Mucosa of gallbladder (tissue), 1 donor: ENCODE measurements around the gene CNTN4. TPM values are rescaled to one million over a fixed set of nuclear protein-coding genes. Genes with fewer than 3 reads are reported as not detected.
"Not testable (repeated sequence)": the region's sequence is repeated elsewhere in the genome, so short reads cannot be mapped to it uniquely, and the experiment has no call there.

Source experiments
- DNase-seq: peaks from one replicate; pipeline ENCODE4 v3.0.0-alpha.2; 2020; ENCODE audit warnings: low spot score
- total RNA-seq: library from RNA; stranded (reverse); gene quantifications from one replicate; pipeline ENCODE4 v1.2.1, GENCODE V29; 2021
- donor health status: DM: no; HTN: no; CAD: no.

CNTN4 gene
- total RNA-seq, 1 donor from 2014 or later: 5.2 TPM

DNA sequence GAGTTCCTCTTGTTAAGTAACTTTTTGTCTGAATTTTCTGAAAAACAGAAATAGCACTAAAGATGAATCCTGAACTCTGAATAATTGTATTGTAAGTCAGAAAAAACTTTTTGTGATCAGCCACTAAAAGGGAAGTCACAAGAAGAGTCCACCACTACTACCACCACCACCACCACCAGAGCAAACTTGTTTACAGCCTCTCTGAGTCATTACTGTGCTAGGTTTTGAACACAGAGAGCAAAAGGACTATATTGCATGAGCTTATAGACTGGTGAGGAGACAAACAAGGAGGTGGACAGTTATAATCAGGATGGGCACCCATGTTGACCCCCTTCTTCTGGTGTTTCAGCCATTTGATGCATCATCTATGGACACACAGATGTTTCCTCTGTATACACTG lies 869.8 kb downstream of the CNTN4 start:
- no peak for DNase-seq

DNA sequence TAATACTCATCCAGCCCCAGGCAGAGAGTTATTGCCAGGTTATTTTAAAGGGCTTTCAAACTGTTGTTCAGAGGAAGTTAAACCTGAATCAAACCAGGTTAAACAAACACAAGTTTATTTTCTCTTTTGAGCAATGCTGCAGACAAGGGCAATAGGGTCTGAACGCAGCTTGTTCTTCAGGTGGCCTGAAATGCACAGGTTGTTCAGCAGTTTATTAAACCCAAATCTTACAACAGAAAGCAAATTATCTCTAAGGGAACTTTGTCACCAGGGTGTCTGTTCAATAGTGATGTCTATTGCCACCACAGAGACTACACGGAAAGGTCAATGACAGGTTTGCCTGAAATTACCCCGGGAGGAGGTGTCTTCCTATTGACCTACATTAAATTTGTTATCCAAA lies 877.5 kb downstream of the CNTN4 start:
- DNase-seq: no peak

- DNase-seq: no peak
Observed at GRCh38 chr3:2976796-2977195, 878.1 kb downstream of the CNTN4 start.

GRCh38 chr3:2978977-2979732 lies 880.5 kb downstream of the CNTN4 start:
- DNase-seq: no peak

DNA sequence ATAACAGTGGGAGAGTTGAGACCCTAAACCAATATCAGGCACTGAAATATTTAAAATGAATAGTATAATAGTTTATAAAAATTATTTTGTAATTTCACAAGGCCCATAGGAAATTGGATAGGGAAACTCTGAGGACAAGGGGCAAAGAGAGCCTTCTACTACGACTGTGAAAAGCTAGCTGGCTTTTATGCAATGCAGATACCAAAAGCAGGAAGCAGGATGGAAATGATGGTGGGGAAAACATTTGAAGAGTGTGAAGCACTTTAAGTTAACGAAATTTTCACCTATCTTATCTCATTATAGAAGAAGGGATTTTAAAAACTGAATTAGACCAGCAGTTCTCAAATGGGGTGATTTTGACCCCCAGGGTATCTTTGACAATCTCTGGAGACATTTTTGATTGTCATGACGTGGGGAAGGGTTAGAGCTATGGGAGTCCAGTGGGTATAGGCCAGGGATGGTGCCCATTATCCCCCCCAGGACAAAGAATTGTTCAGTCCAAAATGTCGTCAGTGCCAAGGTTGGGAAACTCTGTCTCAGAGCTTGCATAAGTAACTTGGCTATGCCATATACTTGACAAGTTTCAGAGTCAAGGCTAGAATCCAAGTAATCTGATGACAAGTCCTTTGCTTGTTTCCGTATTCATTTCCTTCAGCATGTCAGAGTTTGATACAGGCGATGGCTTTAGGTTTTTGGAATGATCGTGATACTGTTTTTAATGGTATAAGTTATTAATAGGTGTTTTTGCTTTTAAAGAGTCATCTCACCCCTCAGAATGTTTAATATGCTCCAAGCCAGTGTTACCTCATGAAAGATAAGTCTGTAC lies 885.6 kb downstream of the CNTN4 start:
- no peak for DNase-seq

GRCh38 chr3:2984831-2985220 lies 886.2 kb downstream of the CNTN4 start:
- no peak for DNase-seq

- peak; percentile 24 for DNase-seq
Observed at GRCh38 chr3:2985479-2985878, 886.8 kb downstream of the CNTN4 start.

GRCh38 chr3:2992534-2992933 lies 893.9 kb downstream of the CNTN4 start:
- DNase-seq: no peak

DNA sequence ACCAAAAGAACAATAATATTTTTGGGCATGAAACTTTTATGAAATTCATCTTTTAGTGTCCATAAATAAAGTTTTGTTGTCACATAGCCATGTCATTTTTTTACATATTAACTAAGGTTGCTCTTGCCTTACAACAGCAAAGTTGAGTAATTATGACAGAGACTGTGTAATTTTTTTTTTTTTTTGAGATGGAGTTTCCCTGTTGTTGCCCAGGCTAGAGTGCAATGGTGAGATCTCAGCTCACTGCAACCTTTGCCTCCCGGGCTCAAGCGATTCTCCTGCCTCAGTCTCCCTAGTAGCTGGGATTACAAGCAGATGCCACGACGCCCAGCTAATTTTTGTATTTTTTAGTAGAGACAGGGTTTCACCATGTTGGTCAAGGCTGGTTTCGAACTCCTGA lies 894.5 kb downstream of the CNTN4 start:
- not testable (repeated sequence) for DNase-seq

- DNase-seq: no peak
Observed at GRCh38 chr3:2993736-2994135, 895.1 kb downstream of the CNTN4 start.

DNA sequence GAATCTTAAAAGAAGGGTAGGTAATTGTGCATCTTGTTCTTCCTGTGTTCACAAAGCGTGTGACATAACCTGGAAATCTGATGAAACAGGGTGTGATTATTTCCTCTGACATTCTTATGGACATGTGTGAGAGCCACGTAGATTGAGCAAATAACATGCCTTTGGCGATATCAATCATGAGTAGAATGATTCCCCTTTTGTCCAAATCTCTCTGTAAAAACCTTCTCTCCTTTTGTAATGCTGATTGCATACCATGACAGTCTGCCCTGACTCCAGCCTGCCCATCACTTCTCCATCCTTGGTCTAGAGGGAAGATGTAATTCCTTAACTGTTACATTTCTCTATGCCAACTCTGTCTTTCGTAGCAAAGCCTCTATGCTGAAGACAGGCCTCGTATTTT lies 896.5 kb downstream of the CNTN4 start:
- no peak for DNase-seq

GRCh38 chr3:3005146-3005744 lies 906.6 kb downstream of the CNTN4 start:
- DNase-seq: no peak

DNA sequence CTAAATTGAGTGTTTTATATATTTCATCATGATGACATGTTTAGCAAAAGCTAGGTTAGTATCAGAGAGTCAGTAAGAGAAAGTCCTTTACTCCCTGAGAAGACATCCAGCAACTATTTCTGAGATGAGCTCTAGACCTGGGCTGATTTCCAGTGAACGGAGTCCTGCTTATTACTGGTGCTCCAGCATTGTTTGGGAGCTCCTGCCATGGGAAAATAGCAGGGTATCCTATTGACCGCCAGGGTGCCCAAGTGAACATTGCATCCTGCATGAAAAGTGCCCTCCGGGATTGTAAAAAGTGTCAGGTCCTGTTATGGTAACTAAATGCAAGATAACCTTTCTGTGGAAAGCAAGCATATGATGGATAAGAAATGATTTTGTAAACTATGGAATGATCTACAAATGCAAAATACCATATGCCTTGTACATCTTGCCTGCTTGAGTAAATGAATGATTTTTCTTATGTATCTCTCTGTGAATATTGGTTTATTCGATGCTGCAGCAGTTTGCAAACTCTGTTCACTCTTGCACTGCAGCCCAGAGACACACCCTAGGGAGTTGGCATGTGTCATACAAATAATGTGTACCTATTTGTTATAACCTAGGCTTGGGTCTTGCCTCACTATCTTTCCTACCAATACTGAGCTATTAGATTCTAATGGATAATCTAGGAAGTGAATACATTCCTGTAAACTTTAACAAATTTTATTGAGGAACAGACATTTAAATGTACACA lies 914.8 kb downstream of the CNTN4 start:
- DNase-seq: no peak

GRCh38 chr3:3015185-3016089 lies 916.8 kb downstream of the CNTN4 start:
- DNase-seq: no peak

GRCh38 chr3:3016226-3016625 lies 917.6 kb downstream of the CNTN4 start:
- no peak for DNase-seq

DNA sequence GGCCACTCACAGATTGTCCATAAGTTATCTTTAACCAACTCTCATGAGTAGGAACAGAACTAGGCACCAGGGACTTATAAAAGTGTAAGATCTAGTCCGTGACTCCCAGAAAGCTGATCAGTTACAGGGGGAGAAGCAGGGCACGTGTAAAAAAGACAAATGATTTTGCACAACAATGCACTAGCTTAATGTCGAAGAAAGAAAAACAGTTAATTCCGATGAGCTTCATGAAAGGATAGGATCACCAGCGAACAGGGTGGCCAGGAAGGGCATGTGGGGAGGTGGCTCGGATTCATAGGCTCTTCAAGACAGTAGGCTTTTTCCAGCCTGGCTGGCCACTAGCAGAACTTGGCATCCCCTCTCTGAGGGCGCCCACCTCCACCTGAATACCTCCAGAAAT lies 921.5 kb downstream of the CNTN4 start:
- no peak for DNase-seq

DNA sequence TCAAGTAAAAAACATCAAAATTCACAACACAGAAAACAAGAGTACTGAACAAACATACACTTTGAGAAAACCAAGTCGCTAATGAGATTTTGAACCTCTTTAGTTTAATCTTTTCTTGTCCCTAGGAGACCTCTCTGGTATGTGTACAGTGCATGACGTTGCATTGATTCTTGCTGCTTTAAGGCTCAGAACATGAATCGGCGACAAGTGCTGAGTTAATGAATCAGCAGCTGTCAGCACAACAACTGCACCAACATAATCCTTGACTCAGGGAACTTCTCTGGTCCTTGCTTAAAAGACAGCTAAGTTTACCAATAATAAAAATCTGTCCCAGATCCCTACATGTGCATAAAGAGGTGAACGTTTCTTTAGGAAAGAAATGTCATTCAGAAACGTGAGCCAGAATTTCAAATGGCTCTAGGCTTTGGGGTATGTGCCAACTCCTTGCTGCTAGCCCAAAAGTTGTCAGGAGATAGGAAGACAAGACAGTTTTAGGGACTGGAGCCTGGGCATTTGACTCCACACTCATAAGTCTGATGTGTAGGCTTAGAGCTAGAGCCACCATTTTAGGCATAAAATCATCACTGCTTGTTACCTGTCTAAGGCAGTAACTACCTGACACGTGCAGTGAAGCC lies 924.6 kb downstream of the CNTN4 start:
- no peak for DNase-seq

GRCh38 chr3:3027976-3028567 lies 929.4 kb downstream of the CNTN4 start:
- no peak for DNase-seq

DNA sequence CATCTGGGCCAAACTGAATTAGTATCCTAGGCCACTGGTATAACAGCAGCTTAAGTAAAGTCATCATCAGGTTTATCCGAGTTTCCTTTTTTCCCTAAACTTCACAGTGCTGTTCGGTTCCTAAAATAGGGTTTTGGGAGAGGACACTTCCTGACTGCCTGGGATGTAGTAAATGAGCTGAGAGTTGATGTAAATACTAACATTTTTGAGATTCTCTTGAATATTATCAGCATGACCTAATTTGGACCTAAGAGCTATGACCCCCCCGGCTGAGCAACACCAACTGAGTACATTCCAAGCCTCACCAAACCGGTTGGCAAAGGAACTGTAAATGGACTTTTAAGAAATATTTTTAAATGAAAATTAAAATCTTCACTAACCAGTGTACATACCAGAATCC lies 932.7 kb downstream of the CNTN4 start:
- DNase-seq: no peak

DNA sequence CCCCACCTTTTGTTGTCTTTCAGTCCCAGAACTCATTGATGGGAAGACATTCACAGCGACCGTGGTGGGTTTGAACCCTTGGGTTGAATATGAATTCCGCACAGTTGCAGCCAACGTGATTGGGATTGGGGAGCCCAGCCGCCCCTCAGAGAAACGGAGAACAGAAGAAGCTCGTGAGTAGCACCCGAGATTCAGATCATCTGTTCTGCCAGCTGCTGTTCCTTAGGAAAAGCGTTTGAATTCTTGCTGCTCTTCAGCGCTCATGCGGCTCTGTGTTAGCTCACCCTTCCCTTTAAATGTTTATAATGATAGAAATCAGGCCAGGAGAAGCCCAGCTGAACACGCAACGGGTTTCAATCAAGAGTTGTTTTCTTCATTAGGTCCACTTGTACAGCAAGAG lies 938.5 kb downstream of the CNTN4 start:
- no peak for DNase-seq
